C4-2B (cell line): ENCODE measurements around the gene ZNF410.

Experiments
- CTCF ChIP-seq: fragments of 450-650 bp; conservative IDR thresholded peaks from 2 replicates; pipeline ENCODE4 v1.5.1; 2017; ENCODE audit warnings: mild to moderate bottlenecking
- ZFX ChIP-seq: fragments of 450-650 bp; IDR thresholded peaks from 2 replicates; pipeline ENCODE4 v1.6.1; 2017

DNA sequence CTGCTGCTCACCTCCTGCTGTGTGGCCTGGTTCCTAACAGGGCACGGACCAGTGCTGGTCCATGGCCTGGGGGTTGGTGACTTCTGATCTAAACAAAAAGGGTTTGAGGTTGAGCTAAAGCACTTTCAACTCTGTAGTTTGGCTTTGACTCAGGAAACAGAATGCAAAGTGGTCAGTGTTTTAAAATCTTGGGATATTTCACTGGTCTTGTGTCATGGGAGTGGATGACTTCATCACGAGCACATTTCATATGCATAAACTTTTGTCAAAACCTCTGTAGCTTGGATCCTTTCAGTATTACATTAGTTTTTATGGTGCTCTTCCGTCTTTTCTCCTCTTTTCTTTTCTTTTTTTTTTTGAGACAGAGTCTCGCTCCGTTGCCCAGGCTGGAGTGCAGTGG is 37.7 kb downstream of the ZNF410 start:
- TF ChIP-seq CTCF (no peak), ZFX (no peak)
